HG03565 (cell line): ENCODE data around the gene UGT2B15.
A peak's percentile ranks its signal among the peaks of the same experiment; 100 is the strongest.

ENCODE experiments used
- ATAC-seq: cut with Tn5 transposase; IDR thresholded peaks from one replicate; pipeline ENCODE4 v1.9.1; 2021; ENCODE audit warnings: mild to moderate bottlenecking, moderate library complexity; ENCODE audit not compliant: unreplicated experiment

UGT2B15 gene

GRCh38 chr4:68656445-68656973, 13.9 kb downstream of the UGT2B15 start:
- peak; percentile 38 for ATAC-seq

GRCh38 chr4:68655764-68656444, 14.5 kb downstream of the UGT2B15 start:
- ATAC-seq: no peak

GRCh38 chr4:68654946-68655721, 15.3 kb downstream of the UGT2B15 start:
- ATAC-seq: no peak

GRCh38 chr4:68651932-68652331, 18.5 kb downstream of the UGT2B15 start:
- ATAC-seq: no peak

- no peak for ATAC-seq
Measured at GRCh38 chr4:68630371-68630770, 40.1 kb downstream of the UGT2B15 start.

- peak; percentile 80 for ATAC-seq
Measured at GRCh38 chr4:68622731-68623130, 47.7 kb downstream of the UGT2B15 start.

GRCh38 chr4:68617003-68617698, 53.3 kb downstream of the UGT2B15 start:
- ATAC-seq: peak; percentile 57

GRCh38 chr4:68615699-68616422, 54.6 kb downstream of the UGT2B15 start:
- no peak for ATAC-seq

GRCh38 chr4:68613752-68614151, 56.7 kb downstream of the UGT2B15 start:
- ATAC-seq: no peak

- ATAC-seq: no peak
Measured at GRCh38 chr4:68606240-68606639, 64.2 kb downstream of the UGT2B15 start.

GRCh38 chr4:68599150-68599549, 71.3 kb downstream of the UGT2B15 start:
- ATAC-seq: no peak

- ATAC-seq: no peak
Measured at GRCh38 chr4:68597482-68597881, 73.0 kb downstream of the UGT2B15 start.
